Osteocyte (in vitro differentiated cells): ENCODE data around the gene SPAG16. TPM values are rescaled to one million over a fixed set of nuclear protein-coding genes. Genes with fewer than 3 reads are reported as not detected.

ENCODE experiments used
- DNase-seq: peaks from one replicate; pipeline ENCODE4 v3.0.0; 2021; ENCODE audit warnings: mixed read lengths; ENCODE audit not compliant: unreplicated experiment; ENCODE audit errors: extremely low spot score
- H3K27ac Mint-ChIP-seq: one replicate; pipeline ENCODE4 v1.8.0; 2021; ENCODE audit warnings: mild to moderate bottlenecking, mixed read lengths; ENCODE audit not compliant: unreplicated experiment
- H3K27me3 Mint-ChIP-seq: one replicate; pipeline ENCODE4 v1.8.0; 2021; ENCODE audit warnings: mixed read lengths; ENCODE audit not compliant: unreplicated experiment
- H3K36me3 Mint-ChIP-seq: one replicate; pipeline ENCODE4 v1.8.0; 2021; ENCODE audit warnings: mixed read lengths; ENCODE audit not compliant: unreplicated experiment
- H3K4me1 Mint-ChIP-seq: one replicate; pipeline ENCODE4 v1.8.0; 2021; ENCODE audit warnings: mixed read lengths; ENCODE audit not compliant: unreplicated experiment
- H3K4me3 Mint-ChIP-seq: one replicate; pipeline ENCODE4 v1.8.0; 2021; ENCODE audit warnings: mild to moderate bottlenecking, moderate library complexity, mixed read lengths; ENCODE audit not compliant: unreplicated experiment
- H3K9me3 Mint-ChIP-seq: one replicate; pipeline ENCODE4 v1.8.0; 2021; ENCODE audit warnings: mixed read lengths; ENCODE audit not compliant: unreplicated experiment
- CTCF ChIP-seq: fragments of 200-600 bp; sonication (generic); IDR thresholded peaks from 2 replicates; pipeline ENCODE4 v1.5.0; 2021; ENCODE audit warnings: antibody characterized with exemption, mild to moderate bottlenecking, moderate library complexity
- total RNA-seq: library from RNA; stranded (reverse); gene quantifications from 2 replicates; pipeline ENCODE4 v1.2.1, GENCODE V29; 2021

Gene SPAG16
- total RNA-seq, 1 donor from 2014 or later, result 20.7 TPM

- Mint-ChIP-seq H3K27ac (no peak overlapping the region), H3K27me3 (no peaks in the 10 kb centered on the region), H3K36me3 (no peaks in the 10 kb centered on the region), H3K4me3 (no peak overlapping the region), H3K4me1 (peaks cover 4% of the 10 kb centered on the region), H3K9me3 (peaks cover 4% of the 10 kb centered on the region)
- DNase-seq, result no peak
- TF ChIP-seq CTCF, result no peak
These were observed 919.0 kb downstream of the SPAG16 start for GRCh38 chr2:214203214-214203613.

GRCh38 chr2:214203744-214204289 lies 919.6 kb downstream of the SPAG16 start:
- H3K27ac Mint-ChIP-seq, result no peak overlapping the region
- H3K36me3 Mint-ChIP-seq, result no peaks in the 10 kb centered on the region
- DNase-seq, result no peak
- H3K27me3 Mint-ChIP-seq, result no peaks in the 10 kb centered on the region
- peaks cover 4% of the 10 kb centered on the region for H3K4me1 Mint-ChIP-seq
- H3K9me3 Mint-ChIP-seq, result peaks cover 4% of the 10 kb centered on the region
- no peak for TF ChIP-seq CTCF
- H3K4me3 Mint-ChIP-seq, result no peak overlapping the region

- H3K4me1 Mint-ChIP-seq, result no peaks in the 10 kb centered on the region
- H3K4me3 Mint-ChIP-seq, result no peak overlapping the region
- no peaks in the 10 kb centered on the region for H3K9me3 Mint-ChIP-seq
- no peaks in the 10 kb centered on the region for H3K36me3 Mint-ChIP-seq
- H3K27ac Mint-ChIP-seq, result no peak overlapping the region
- no peaks in the 10 kb centered on the region for H3K27me3 Mint-ChIP-seq
- no peak for TF ChIP-seq CTCF
- no peak for DNase-seq
These were observed 930.8 kb downstream of the SPAG16 start for GRCh38 chr2:214215107-214215506.

GRCh38 chr2:214217136-214217535 lies 932.9 kb downstream of the SPAG16 start:
- TF ChIP-seq CTCF, result no peak
- no peak overlapping the region for H3K4me3 Mint-ChIP-seq
- no peaks in the 10 kb centered on the region for H3K36me3 Mint-ChIP-seq
- no peak for DNase-seq
- H3K9me3 Mint-ChIP-seq, result no peaks in the 10 kb centered on the region
- H3K27ac Mint-ChIP-seq, result no peak overlapping the region
- peaks cover 7% of the 10 kb centered on the region for H3K4me1 Mint-ChIP-seq
- H3K27me3 Mint-ChIP-seq, result no peaks in the 10 kb centered on the region

DNA sequence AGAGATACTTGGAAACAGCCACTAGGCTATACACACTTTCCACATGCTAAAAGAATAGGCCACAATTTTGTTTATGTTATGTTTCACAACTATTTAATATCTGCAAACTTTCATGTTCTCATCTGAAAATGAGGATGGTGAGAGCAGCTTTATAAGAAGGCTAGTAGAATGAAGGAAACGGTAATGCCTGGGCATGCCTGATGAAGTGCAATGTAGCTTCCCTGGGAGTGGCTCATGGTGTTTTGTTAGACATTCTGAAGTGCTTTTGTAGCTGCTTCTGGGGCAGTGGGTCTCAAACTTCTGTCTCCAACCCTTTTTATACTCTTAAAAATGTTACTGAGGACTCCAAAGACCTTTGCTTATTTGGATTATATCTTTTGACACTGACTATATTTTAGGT lies 933.3 kb downstream of the SPAG16 start:
- TF ChIP-seq CTCF, result no peak
- Mint-ChIP-seq H3K27me3 (no peaks in the 10 kb centered on the region), H3K27ac (no peak overlapping the region), H3K4me3 (no peak overlapping the region), H3K4me1 (peaks cover 7% of the 10 kb centered on the region), H3K9me3 (no peaks in the 10 kb centered on the region), H3K36me3 (no peaks in the 10 kb centered on the region)
- no peak for DNase-seq
